ENCODE results near the gene GRID2IP. TPM values are rescaled to one million over a fixed set of nuclear protein-coding genes. Genes with fewer than 3 reads are reported as not detected.
"Not testable (repeated sequence)": the region's sequence is repeated elsewhere in the genome, so short reads cannot be mapped to it uniquely, and the experiment has no call there.

GRID2IP gene
- total RNA-seq, result under 1 TPM; 0.05 to 0.11 TPM

DNA sequence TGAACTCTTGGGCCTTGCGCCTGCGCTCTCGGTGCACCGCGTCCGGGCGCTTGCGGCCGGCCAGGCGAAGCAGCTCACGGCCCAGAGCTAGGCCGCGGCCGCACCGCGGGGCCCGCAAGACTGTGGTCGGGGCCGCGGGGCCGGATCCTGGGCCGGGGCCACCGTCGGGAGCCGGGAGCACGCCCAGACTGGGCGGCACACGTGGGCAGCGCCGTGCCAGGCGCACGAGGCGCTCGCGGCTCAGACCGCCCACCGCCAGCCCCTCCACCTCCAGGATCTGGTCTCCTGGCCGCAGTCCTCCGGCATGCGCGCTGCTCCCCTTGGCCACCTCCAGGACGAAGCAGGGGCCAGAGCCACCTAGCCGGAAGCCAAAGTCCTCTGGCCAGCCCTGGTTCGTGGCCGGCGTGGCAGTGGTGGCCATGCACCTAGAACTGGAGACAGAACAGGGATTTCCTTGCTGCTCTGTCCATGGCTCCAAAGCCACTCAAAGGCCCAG is at the start of gene GRID2IP:
TSS of gene GRID2IP (minus strand) at position 446 of the 496 bp plus-strand sequence. CDS start at position 421, 25 bp downstream.
- ChIA-PET CTCF (no interaction called here), POLR2A (no interaction called here)
- H3K27me3 Mint-ChIP-seq, result no peaks in the 10 kb centered on the region
- H3K27ac Mint-ChIP-seq, result no peak within 1 kb of the TSS
- intact Hi-C loops (cut with DNase I, micrococcal nuclease), result no loop called here
- peaks cover 9% of the 10 kb centered on the region for H3K4me1 Mint-ChIP-seq
- DNase-seq (no peak), ATAC-seq (no peak)
- no peaks in the 10 kb centered on the region for H3K36me3 Mint-ChIP-seq (ENCODE audit: low read depth)
- no peaks in the 10 kb centered on the region for H3K9me3 Mint-ChIP-seq (ENCODE audit: low read depth)
- no peak within 1 kb of the TSS for H3K4me3 Mint-ChIP-seq

DNA sequence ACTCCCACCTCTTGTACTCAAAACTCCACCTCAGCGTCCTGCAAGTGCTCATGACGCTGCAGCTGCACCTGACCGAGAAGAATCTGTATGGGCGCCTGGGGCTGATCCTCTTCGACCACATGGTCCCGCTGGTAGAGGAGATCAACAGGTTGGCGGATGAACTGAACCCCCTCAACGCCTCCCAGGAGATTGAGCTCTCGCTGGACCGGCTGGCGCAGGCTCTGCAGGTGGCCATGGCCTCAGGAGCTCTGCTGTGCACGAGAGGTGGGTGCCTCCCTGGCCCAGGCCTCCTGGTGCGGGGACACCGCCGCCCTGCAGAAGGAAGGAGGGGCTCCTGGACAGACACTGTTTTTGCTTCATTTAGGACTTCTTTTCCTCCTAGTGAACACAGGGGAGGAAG is 48.8 kb upstream of the GRID2IP start:
- no peaks in the 10 kb centered on the region for H3K9me3 Mint-ChIP-seq (ENCODE audit: low read depth)
- no peak for DNase-seq
- no peaks in the 10 kb centered on the region for H3K27me3 Mint-ChIP-seq
- intact Hi-C loops (cut with DNase I, micrococcal nuclease), result no loop called here
- ChIA-PET CTCF (no interaction called here), POLR2A (interaction anchor here (0.6 to 0.9 kb wide), 2 partner anchors 10 to 745 kb away, joined by 3 read pairs; partner anchors contain the start of gene INTS15)
- H3K4me1 Mint-ChIP-seq, result no peaks in the 10 kb centered on the region
- peaks cover 35% of the 10 kb centered on the region for H3K36me3 Mint-ChIP-seq (ENCODE audit: low read depth)
- H3K27ac Mint-ChIP-seq, result no peak overlapping the region
- no peak overlapping the region for H3K4me3 Mint-ChIP-seq
- no peak for ATAC-seq

- peaks cover 37% of the 10 kb centered on the region for H3K36me3 Mint-ChIP-seq (ENCODE audit: low read depth)
- H3K27me3 Mint-ChIP-seq, result no peaks in the 10 kb centered on the region
- H3K27ac Mint-ChIP-seq, result peak overlapping the region; percentile 80
- H3K4me3 Mint-ChIP-seq, result peak overlapping the region; percentile 84
- ATAC-seq (peak; percentile 10), DNase-seq (no peak)
- peaks cover 24% of the 10 kb centered on the region for H3K4me1 Mint-ChIP-seq
- ChIA-PET POLR2A (no interaction called here), CTCF (interaction anchor here (0.7 to 1.6 kb wide), 6 partner anchors 15 to 266 kb away, joined by 3 to 6 read pairs (median 5); no protein-coding TSS in a partner anchor)
- intact Hi-C loops (cut with DNase I, micrococcal nuclease), result loop anchor here (1.0 to 10.0 kb wide), 6 partner anchors 13 to 344 kb away; partner anchors contain the start of genes ZDHHC4 (in 2 of the 2) and ZNF316 (in 1 of the 2)
- H3K9me3 Mint-ChIP-seq (ENCODE audit: low read depth), result no peaks in the 10 kb centered on the region
Observed at GRCh38 chr7:6590645-6591110, 39.4 kb upstream of the GRID2IP start.

GRCh38 chr7:6589829-6590644 is 38.8 kb upstream of the GRID2IP start, which contains the start of gene INTS15:
TSS of gene INTS15 (plus strand) at chr7:6590021. CDS start at chr7:6590284, 263 bp downstream.
- H3K27ac Mint-ChIP-seq, result peak within 1 kb of the TSS; percentile 80
- peak within 1 kb of the TSS; percentile 84 for H3K4me3 Mint-ChIP-seq
- peaks cover 24% of the 10 kb centered on the region for H3K4me1 Mint-ChIP-seq
- H3K36me3 Mint-ChIP-seq (ENCODE audit: low read depth), result peaks cover 40% of the 10 kb centered on the region
- ATAC-seq, result peak; percentile 90
- ChIA-PET POLR2A (interaction anchor here (0.5 to 1.0 kb wide), 3 partner anchors 10 to 62 kb away, joined by 3 to 8 read pairs (median 3); partner anchors contain the start of gene ZDHHC4), CTCF (interaction anchor here (0.6 to 1.6 kb wide), 10 partner anchors 9 to 268 kb away, joined by 3 to 6 read pairs (median 4); no protein-coding TSS in a partner anchor)
- H3K27me3 Mint-ChIP-seq, result no peaks in the 10 kb centered on the region
- no peaks in the 10 kb centered on the region for H3K9me3 Mint-ChIP-seq (ENCODE audit: low read depth)
- DNase-seq, result peak; percentile 89
- intact Hi-C loops (cut with DNase I, micrococcal nuclease), result loop anchor here (1.0 to 10.0 kb wide), 7 partner anchors 13 to 345 kb away; partner anchors contain the start of genes ZDHHC4 (in 2 of the 2) and ZNF316 (in 1 of the 2)

DNA sequence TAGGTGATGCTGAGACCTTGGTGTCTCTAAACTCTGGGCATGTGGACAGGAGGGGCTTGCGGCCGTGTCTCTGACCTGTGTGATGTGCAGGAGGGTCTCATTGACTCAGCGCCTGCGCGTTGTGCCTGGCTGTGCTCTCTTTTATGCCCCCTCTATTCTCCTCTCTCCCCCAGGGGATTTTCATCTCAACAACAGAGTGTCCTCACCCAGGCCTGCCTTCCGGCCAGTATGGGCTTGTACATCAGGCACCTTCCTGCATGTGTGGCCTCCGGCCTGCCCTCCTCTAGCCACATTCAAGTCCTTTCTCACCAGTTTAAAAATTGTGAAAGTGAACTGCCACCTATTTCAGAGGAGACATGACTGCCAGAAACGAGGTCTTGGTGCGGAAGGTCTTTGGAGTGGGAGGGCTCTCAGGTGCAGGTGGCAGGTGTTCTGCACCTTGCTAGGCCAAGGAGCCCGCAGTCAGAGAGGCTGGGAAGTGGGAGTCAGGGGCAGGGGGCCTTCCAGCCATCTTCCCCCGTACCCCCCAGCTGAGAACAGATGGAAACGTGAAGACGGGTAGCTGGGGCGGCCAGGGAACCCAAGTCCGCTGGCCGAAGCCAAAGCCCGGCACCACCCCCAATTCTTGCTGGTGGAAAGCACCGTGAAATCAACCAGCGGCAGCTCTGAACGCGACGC is 38.0 kb upstream of the GRID2IP start:
- peaks cover 24% of the 10 kb centered on the region for H3K4me1 Mint-ChIP-seq
- H3K4me3 Mint-ChIP-seq, result peak overlapping the region; percentile 60
- no peak overlapping the region for H3K27ac Mint-ChIP-seq
- intact Hi-C loops (cut with DNase I, micrococcal nuclease), result loop anchor here in 1 of 2 experiments (10.0 kb wide), 1 partner anchor 266 kb away; no protein-coding TSS in a partner anchor
- DNase-seq, result no peak
- ChIA-PET POLR2A (interaction anchor here (0.5 to 1.0 kb wide), 3 partner anchors 11 to 61 kb away, joined by 3 to 8 read pairs (median 3); partner anchors contain the start of gene ZDHHC4), CTCF (interaction anchor here (0.6 to 1.6 kb wide), 7 partner anchors 9 to 268 kb away, joined by 3 to 6 read pairs (median 5); no protein-coding TSS in a partner anchor)
- H3K27me3 Mint-ChIP-seq, result no peaks in the 10 kb centered on the region
- no peak for ATAC-seq
- peaks cover 44% of the 10 kb centered on the region for H3K36me3 Mint-ChIP-seq (ENCODE audit: low read depth)
- no peaks in the 10 kb centered on the region for H3K9me3 Mint-ChIP-seq (ENCODE audit: low read depth)

DNA sequence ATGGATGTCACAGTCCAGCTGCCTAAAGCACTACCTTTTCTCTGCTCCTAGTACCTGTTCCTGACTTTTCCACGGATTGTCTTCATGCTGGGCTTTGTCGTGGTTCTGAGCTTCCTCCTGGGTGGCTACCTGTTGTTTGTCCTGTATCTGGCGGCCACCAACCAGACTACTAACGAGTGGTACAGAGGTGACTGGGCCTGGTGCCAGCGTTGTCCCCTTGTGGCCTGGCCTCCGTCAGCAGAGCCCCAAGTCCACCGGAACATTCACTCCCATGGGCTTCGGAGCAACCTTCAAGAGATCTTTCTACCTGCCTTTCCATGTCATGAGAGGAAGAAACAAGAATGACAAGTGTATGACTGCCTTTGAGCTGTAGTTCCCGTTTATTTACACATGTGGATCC is 37.3 kb upstream of the GRID2IP start:
- ATAC-seq (no peak), DNase-seq (no peak)
- Mint-ChIP-seq H3K4me3 (peak overlapping the region; percentile 27), H3K36me3 (ENCODE audit: low read depth) (peaks cover 43% of the 10 kb centered on the region), H3K27me3 (no peaks in the 10 kb centered on the region), H3K4me1 (peaks cover 24% of the 10 kb centered on the region), H3K9me3 (ENCODE audit: low read depth) (no peaks in the 10 kb centered on the region), H3K27ac (no peak overlapping the region)
- ChIA-PET CTCF (interaction anchor here (1.2 kb wide), 1 partner anchor 11 kb away, joined by 4 read pairs; the partner anchor contains the start of gene ZDHHC4), POLR2A (no interaction called here)
- intact Hi-C loops (cut with DNase I, micrococcal nuclease), result loop anchor here in 1 of 2 experiments (10.0 kb wide), 1 partner anchor 266 kb away; no protein-coding TSS in a partner anchor

DNA sequence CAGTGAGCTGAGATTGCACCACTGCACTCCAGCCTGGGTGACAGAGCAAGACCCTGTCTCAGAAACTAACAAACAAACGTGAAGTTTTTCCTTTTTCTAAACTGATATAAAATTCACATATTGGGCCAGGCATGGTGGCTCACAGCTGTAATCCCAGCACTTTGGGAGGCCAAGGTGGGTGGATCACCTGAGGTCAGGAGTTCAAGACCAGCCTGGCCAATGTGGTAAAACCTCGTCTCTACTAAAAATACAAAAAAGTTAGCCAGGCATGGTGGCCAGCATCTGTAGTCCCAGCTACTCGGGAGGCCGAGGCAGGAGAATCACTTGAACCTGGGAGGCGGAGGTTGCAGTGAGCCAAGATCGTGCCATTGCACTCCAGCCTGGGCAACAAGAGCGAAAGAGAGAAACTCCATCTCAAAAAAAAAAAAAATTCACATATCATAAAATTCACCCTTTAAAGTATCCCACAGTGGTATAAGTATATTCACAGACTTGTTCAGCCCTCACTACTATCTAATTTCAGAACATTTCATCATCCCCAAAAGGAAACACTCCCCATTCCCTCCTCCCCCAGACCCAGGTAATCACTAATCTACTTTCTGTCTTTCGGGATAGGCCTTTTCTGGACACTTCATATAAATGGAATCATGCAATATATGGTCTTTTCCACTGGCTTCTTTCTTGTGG is 34.6 kb upstream of the GRID2IP start:
- intact Hi-C loops (cut with DNase I, micrococcal nuclease), result loop anchor here in 1 of 2 experiments (10.0 kb wide), 1 partner anchor 269 kb away; no protein-coding TSS in a partner anchor
- POLR2A ChIA-PET; H3K4me3 Mint-ChIP-seq; H3K27me3 Mint-ChIP-seq; H3K9me3 Mint-ChIP-seq (ENCODE audit: low read depth); CTCF ChIA-PET; DNase-seq; H3K27ac Mint-ChIP-seq; ATAC-seq: not testable (repeated sequence)
- Mint-ChIP-seq H3K4me1 (peaks cover 14% of the 10 kb centered on the region), H3K36me3 (ENCODE audit: low read depth) (peaks cover 53% of the 10 kb centered on the region)

- DNase-seq (no peak), ATAC-seq (no peak)
- Mint-ChIP-seq H3K4me1 (peaks cover 25% of the 10 kb centered on the region), H3K9me3 (ENCODE audit: low read depth) (no peaks in the 10 kb centered on the region), H3K36me3 (ENCODE audit: low read depth) (peaks cover 39% of the 10 kb centered on the region), H3K27me3 (no peaks in the 10 kb centered on the region), H3K27ac (no peak overlapping the region), H3K4me3 (peak overlapping the region; percentile 83)
- intact Hi-C loops (cut with DNase I, micrococcal nuclease), result no loop called here
- POLR2A ChIA-PET, result no interaction called here
- CTCF ChIA-PET, result no interaction called here
Observed at GRCh38 chr7:6579446-6579845, 28.2 kb upstream of the GRID2IP start.

GRCh38 chr7:6578114-6579084 is 27.1 kb upstream of the GRID2IP start:
- ChIA-PET POLR2A (interaction anchor here (1.6 kb wide), 1 partner anchor 11 kb away, joined by 8 read pairs; the partner anchor contains the start of gene INTS15), CTCF (interaction anchor here (0.7 to 1.7 kb wide), 5 partner anchors 10 to 62 kb away, joined by 3 to 8 read pairs (median 4); partner anchors contain the start of gene INTS15)
- no peak for ATAC-seq
- peaks cover 25% of the 10 kb centered on the region for H3K4me1 Mint-ChIP-seq
- no peak for DNase-seq
- H3K9me3 Mint-ChIP-seq (ENCODE audit: low read depth), result no peaks in the 10 kb centered on the region
- H3K4me3 Mint-ChIP-seq, result peak overlapping the region; percentile 83
- H3K27ac Mint-ChIP-seq, result peak overlapping the region; percentile 88
- intact Hi-C loops (cut with DNase I, micrococcal nuclease), result no loop called here
- H3K36me3 Mint-ChIP-seq (ENCODE audit: low read depth), result peaks cover 35% of the 10 kb centered on the region
- H3K27me3 Mint-ChIP-seq, result no peaks in the 10 kb centered on the region
